Neural progenitor cell (in vitro differentiated cells): ENCODE results near the gene SEC63. TPM values are rescaled to one million over a fixed set of nuclear protein-coding genes. Genes with fewer than 3 reads are reported as not detected.

Source experiments
- DNase-seq: peaks from one replicate; pipeline ENCODE4 v3.0.0-alpha.2; 2016; ENCODE audit warnings: low spot score
- H2AFZ ChIP-seq: fragments of 200-600 bp; sonication (generic); replicated peaks from 2 replicates; pipeline ENCODE4 v1.6.1; 2016; ENCODE audit warnings: antibody characterized with exemption
- H3F3A ChIP-seq: fragments of 200-600 bp; sonication (generic); 2 replicates; pipeline ENCODE4 v1.6.1; 2016; ENCODE audit warnings: antibody characterized with exemption, low read depth
- H3K27ac ChIP-seq: fragments of 200-600 bp; sonication (generic); 2 replicates; pipeline ENCODE4 v1.5.1; 2016; ENCODE audit warnings: mild to moderate bottlenecking
- H3K27me3 ChIP-seq: fragments of 200-600 bp; sonication (generic); 2 replicates; pipeline ENCODE4 v1.6.1; 2016; ENCODE audit warnings: mild to moderate bottlenecking, moderate library complexity
- H3K36me3 ChIP-seq: fragments of 200-600 bp; sonication (generic); 2 replicates; pipeline ENCODE4 v1.5.1; 2016
- H3K4me1 ChIP-seq: fragments of 200-600 bp; sonication (generic); 2 replicates; pipeline ENCODE4 v1.6.1; 2016; ENCODE audit warnings: mixed run types
- H3K4me2 ChIP-seq: fragments of 200-600 bp; sonication (generic); 2 replicates; pipeline ENCODE4 v1.6.1; 2016
- H3K4me3 ChIP-seq: fragments of 200-600 bp; sonication (generic); 2 replicates; pipeline ENCODE4 v1.5.1; 2016
- H3K79me2 ChIP-seq: fragments of 200-600 bp; sonication (generic); 2 replicates; pipeline ENCODE4 v1.6.1; 2016; ENCODE audit warnings: low read depth
- H3K9ac ChIP-seq: fragments of 200-600 bp; sonication (generic); 2 replicates; pipeline ENCODE4 v1.6.1; 2016
- H3K9me3 ChIP-seq: fragments of 200-600 bp; sonication (generic); 2 replicates; pipeline ENCODE4 v1.5.1; 2016; ENCODE audit warnings: low read depth
- H4K20me1 ChIP-seq: fragments of 200-600 bp; sonication (generic); 2 replicates; pipeline ENCODE4 v1.6.1; 2016; ENCODE audit warnings: low read depth
- H3K27ac Mint-ChIP-seq: 3 replicates; pipeline ENCODE4 v1.8.0; 2021; ENCODE audit warnings: mixed read lengths
- H3K27me3 Mint-ChIP-seq: 2 replicates; pipeline ENCODE4 v1.8.0; 2022; ENCODE audit warnings: low read depth, mild to moderate bottlenecking, inconsistent platforms, moderate library complexity, mixed read lengths; ENCODE audit not compliant: insufficient read depth
- H3K36me3 Mint-ChIP-seq: 3 replicates; pipeline ENCODE4 v1.8.0; 2021; ENCODE audit warnings: mixed read lengths
- H3K4me1 Mint-ChIP-seq: 3 replicates; pipeline ENCODE4 v1.8.0; 2021; ENCODE audit warnings: mixed read lengths
- H3K4me3 Mint-ChIP-seq: 3 replicates; pipeline ENCODE4 v1.8.0; 2021; ENCODE audit warnings: mild to moderate bottlenecking, moderate library complexity, mixed read lengths
- H3K9me3 Mint-ChIP-seq: 3 replicates; pipeline ENCODE4 v1.8.0; 2020; ENCODE audit warnings: mixed read lengths
- CTCF ChIP-seq: fragments of 200-600 bp; sonication (generic); IDR thresholded peaks from 2 replicates; pipeline ENCODE4 v1.5.1; 2017; ENCODE audit warnings: antibody characterized with exemption, mild to moderate bottlenecking
- EZH2 ChIP-seq: fragments of 200-600 bp; sonication (generic); IDR thresholded peaks from 2 replicates; pipeline ENCODE4 v1.6.1; 2017; ENCODE audit warnings: antibody characterized with exemption, mild to moderate bottlenecking, moderate library complexity
- EZH2phosphoT487 ChIP-seq: fragments of 200-600 bp; sonication (generic); IDR thresholded peaks from 2 replicates; pipeline ENCODE4 v1.6.1; 2017; ENCODE audit warnings: antibody characterized with exemption
- total RNA-seq: library from RNA; depleted of rRNA; stranded (reverse); fragments of >200 nt; gene quantifications from 2 replicates; pipeline ENCODE4 v1.2.3, GENCODE V29; 2015; ENCODE audit warnings: low replicate concordance

The SEC63 gene
- total RNA-seq, 1 donor from 2014 or later, result 20.7 TPM

GRCh38 chr6:107849325-107849724 lies 108.7 kb downstream of the SEC63 start:
- TF ChIP-seq EZH2 (no peak), EZH2phosphoT487 (no peak), CTCF (no peak)
- H3K36me3 Mint-ChIP-seq, result no peaks in the 10 kb centered on the region
- no peaks in the 10 kb centered on the region for H3K79me2 ChIP-seq
- peaks cover 28% of the 10 kb centered on the region for H3K27me3 ChIP-seq
- no peak overlapping the region for H3K4me2 ChIP-seq
- H3K4me3 Mint-ChIP-seq, result no peak overlapping the region
- no peaks in the 10 kb centered on the region for H4K20me1 ChIP-seq
- H3K4me3 ChIP-seq, result no peak overlapping the region
- H3K4me1 ChIP-seq, result peaks cover 6% of the 10 kb centered on the region
- H3K36me3 ChIP-seq, result no peaks in the 10 kb centered on the region
- DNase-seq, result no peak
- H3K9me3 ChIP-seq, result no peaks in the 10 kb centered on the region
- H3K27ac ChIP-seq, result no peak overlapping the region
- no peak overlapping the region for H3K27ac Mint-ChIP-seq
- H3F3A ChIP-seq, result no peaks in the 10 kb centered on the region
- no peak overlapping the region for H3K9ac ChIP-seq
- H3K27me3 Mint-ChIP-seq, result peaks cover 6% of the 10 kb centered on the region
- H2AFZ ChIP-seq, result no peak overlapping the region
- H3K9me3 Mint-ChIP-seq, result peaks cover 2% of the 10 kb centered on the region
- peaks cover 5% of the 10 kb centered on the region for H3K4me1 Mint-ChIP-seq

GRCh38 chr6:107847844-107848802 lies 109.9 kb downstream of the SEC63 start:
- H3K4me1 Mint-ChIP-seq, result peaks cover 7% of the 10 kb centered on the region
- peak overlapping the region; percentile 99 for H3K4me2 ChIP-seq
- H3K4me3 ChIP-seq, result peak overlapping the region; percentile 64
- H3K9ac ChIP-seq, result no peak overlapping the region
- H4K20me1 ChIP-seq, result no peaks in the 10 kb centered on the region
- no peaks in the 10 kb centered on the region for H3K9me3 ChIP-seq
- H3K4me1 ChIP-seq, result peaks cover 6% of the 10 kb centered on the region
- peak overlapping the region; percentile 76 for H3K4me3 Mint-ChIP-seq
- TF ChIP-seq EZH2phosphoT487, result no peak
- peak; percentile 88 for TF ChIP-seq CTCF
- TF ChIP-seq EZH2, result peak; percentile 31
- no peaks in the 10 kb centered on the region for H3K9me3 Mint-ChIP-seq
- DNase-seq, result peak; percentile 92
- H3K27me3 Mint-ChIP-seq, result peaks cover 6% of the 10 kb centered on the region
- H2AFZ ChIP-seq, result peak overlapping the region; percentile 98
- no peaks in the 10 kb centered on the region for H3K36me3 ChIP-seq
- peaks cover 28% of the 10 kb centered on the region for H3K27me3 ChIP-seq
- no peaks in the 10 kb centered on the region for H3K36me3 Mint-ChIP-seq
- H3K27ac ChIP-seq, result no peak overlapping the region
- no peaks in the 10 kb centered on the region for H3F3A ChIP-seq
- H3K79me2 ChIP-seq, result no peaks in the 10 kb centered on the region
- no peak overlapping the region for H3K27ac Mint-ChIP-seq

- Histone ChIP-seq H3K27ac (no peak overlapping the region), H4K20me1 (no peaks in the 10 kb centered on the region), H3K4me1 (peaks cover 6% of the 10 kb centered on the region), H3K36me3 (no peaks in the 10 kb centered on the region), H3K9ac (no peak overlapping the region), H3K4me2 (no peak overlapping the region), H3K9me3 (no peaks in the 10 kb centered on the region), H3K4me3 (no peak overlapping the region), H3F3A (no peaks in the 10 kb centered on the region), H2AFZ (no peak overlapping the region), H3K79me2 (no peaks in the 10 kb centered on the region), H3K27me3 (peaks cover 28% of the 10 kb centered on the region)
- Mint-ChIP-seq H3K4me1 (peaks cover 7% of the 10 kb centered on the region), H3K27me3 (peaks cover 6% of the 10 kb centered on the region), H3K9me3 (no peaks in the 10 kb centered on the region), H3K4me3 (no peak overlapping the region), H3K27ac (no peak overlapping the region), H3K36me3 (no peaks in the 10 kb centered on the region)
- DNase-seq, result no peak
- TF ChIP-seq EZH2, result no peak
- no peak for TF ChIP-seq EZH2phosphoT487
- no peak for TF ChIP-seq CTCF
Observed at GRCh38 chr6:107846262-107846795, 111.7 kb downstream of the SEC63 start.
